Ovary (tissue), 3 donors: ENCODE data around the gene CEP170B.

Source experiments
- EP300 ChIP-seq: sonication (generic); formaldehyde crosslinking; IDR thresholded peaks from one replicate; pipeline ENCODE4 v1.6.1; 2017; ENCODE audit warnings: antibody characterized with exemption
- POLR2A ChIP-seq: fragments of 450-650 bp; IDR thresholded peaks from one replicate; pipeline ENCODE4 v1.6.1; 2017; ENCODE audit warnings: antibody characterized with exemption, mild to moderate bottlenecking, moderate library complexity
- TF ChIP-seq, protein P1 (sequence below), 3 donors: fragments of 450-650 bp in 2 of 3; fragments of 200-600 bp in 1 of 3; IDR thresholded peaks; one replicate each; pipeline versions ENCODE4 v1.5.1 to v1.8.0; 2016 to 2022; ENCODE audit warnings: antibody characterized with exemption in 3 of 3, mild to moderate bottlenecking in 1 of 3
- donor health status: DM: no; HTN: no; CAD: no.

DNA sequence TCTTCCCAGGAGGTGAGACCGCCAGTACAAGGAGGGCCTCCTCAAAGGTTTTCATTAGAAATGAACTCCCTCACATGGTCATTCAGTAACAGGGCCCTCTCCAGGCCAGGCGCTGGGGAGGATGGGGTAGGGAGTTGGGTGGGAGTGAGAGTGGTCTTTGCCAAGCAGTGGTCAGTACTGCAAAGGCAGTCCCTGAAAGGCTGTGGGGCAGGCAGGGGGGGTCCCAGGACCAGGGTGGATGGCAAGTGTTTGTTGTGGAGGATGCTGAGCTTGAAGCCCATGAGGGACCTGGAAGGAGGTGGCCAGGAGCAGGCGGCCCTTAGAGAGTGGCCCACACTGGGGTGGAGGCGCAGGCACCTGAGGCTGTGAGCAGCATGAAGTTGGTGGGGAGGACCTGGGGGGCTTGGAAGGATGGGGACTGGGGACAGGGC lies 26.1 kb downstream of the CEP170B start:
- TF ChIP-seq, protein P1, sequence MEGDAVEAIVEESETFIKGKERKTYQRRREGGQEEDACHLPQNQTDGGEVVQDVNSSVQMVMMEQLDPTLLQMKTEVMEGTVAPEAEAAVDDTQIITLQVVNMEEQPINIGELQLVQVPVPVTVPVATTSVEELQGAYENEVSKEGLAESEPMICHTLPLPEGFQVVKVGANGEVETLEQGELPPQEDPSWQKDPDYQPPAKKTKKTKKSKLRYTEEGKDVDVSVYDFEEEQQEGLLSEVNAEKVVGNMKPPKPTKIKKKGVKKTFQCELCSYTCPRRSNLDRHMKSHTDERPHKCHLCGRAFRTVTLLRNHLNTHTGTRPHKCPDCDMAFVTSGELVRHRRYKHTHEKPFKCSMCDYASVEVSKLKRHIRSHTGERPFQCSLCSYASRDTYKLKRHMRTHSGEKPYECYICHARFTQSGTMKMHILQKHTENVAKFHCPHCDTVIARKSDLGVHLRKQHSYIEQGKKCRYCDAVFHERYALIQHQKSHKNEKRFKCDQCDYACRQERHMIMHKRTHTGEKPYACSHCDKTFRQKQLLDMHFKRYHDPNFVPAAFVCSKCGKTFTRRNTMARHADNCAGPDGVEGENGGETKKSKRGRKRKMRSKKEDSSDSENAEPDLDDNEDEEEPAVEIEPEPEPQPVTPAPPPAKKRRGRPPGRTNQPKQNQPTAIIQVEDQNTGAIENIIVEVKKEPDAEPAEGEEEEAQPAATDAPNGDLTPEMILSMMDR (IDR thresholded peaks at IDR 0.05), result no peak
- TF ChIP-seq EP300 (no peak), POLR2A (no peak)
